SK-N-SH (cell line): ENCODE measurements around the gene PCSK9. TPM values are rescaled to one million over a fixed set of nuclear protein-coding genes. Genes with fewer than 3 reads are reported as not detected.
A peak's percentile ranks its signal among the peaks of the same experiment; 100 is the strongest.

Experiments used
- CTCF ChIA-PET: fragments of 300-600, 350-600 bp; formaldehyde crosslinking; extraction: SDS; loops from one replicate; lab custom pipeline; 2021; lab: Yijun Ruan, JAX
- POLR2A ChIA-PET: fragments of 350-600 bp; sonication (Branson Sonifier 250); formaldehyde crosslinking; extraction: SDS; loops from one replicate; lab custom pipeline; 2020; ENCODE audit warnings: antibody characterized with exemption, inconsistent platforms; lab: Yijun Ruan, JAX
- DNase-seq: peaks from one replicate; pipeline ENCODE4 v3.0.0; 2012
- H2AFZ ChIP-seq: fragments of 200-600 bp; sonication (generic); 2 replicates; pipeline ENCODE4 v1.8.1; 2016; ENCODE audit warnings: antibody characterized with exemption, mild to moderate bottlenecking, low read depth
- H3F3A ChIP-seq: fragments of 200-600 bp; sonication (generic); replicated peaks from 2 replicates; pipeline ENCODE3; 2016; ENCODE audit warnings: antibody characterized with exemption, mild to moderate bottlenecking; ENCODE audit not compliant: insufficient read depth
- H3K27ac ChIP-seq, 2 experiments: fragments of 200-500 bp in 1 of 2; fragments of 200-600 bp in 1 of 2; sonication (Bioruptor generic) in 1 of 2; sonication (generic), shearing (Covaris generic) in 1 of 2; 2 replicates each; pipeline versions ENCODE4 v1.5.1 to v1.6.1; 2014 to 2016; ENCODE audit warnings: low read depth in 2 of 2, inconsistent platforms in 1 of 2, low read length in 1 of 2, mild to moderate bottlenecking in 1 of 2, mixed read lengths in 1 of 2
- H3K27me3 ChIP-seq: fragments of 200-600 bp; sonication (generic), shearing (Covaris generic); 2 replicates; pipeline ENCODE4 v1.6.1; 2016; ENCODE audit warnings: mixed run types; ENCODE audit not compliant: insufficient read depth
- H3K36me3 ChIP-seq, 2 experiments: fragments of 200-500 bp in 1 of 2; fragments of 200-600 bp in 1 of 2; sonication (Bioruptor generic) in 1 of 2; sonication (generic) in 1 of 2; replicated peaks in 1 of 2; 2 replicates each; pipeline versions ENCODE3 to v1.5.1; 2014 to 2016; ENCODE audit warnings: low read length in 1 of 2, mild to moderate bottlenecking in 1 of 2; ENCODE audit not compliant: insufficient read depth in 2 of 2, control insufficient read depth in 1 of 2
- H3K4me1 ChIP-seq, 2 experiments: fragments of 200-500 bp in 1 of 2; fragments of 200-600 bp in 1 of 2; sonication (Bioruptor generic) in 1 of 2; sonication (generic), shearing (Covaris generic) in 1 of 2; 2 replicates each; pipeline versions ENCODE4 v1.5.1 to v1.6.1; 2014 to 2016; ENCODE audit warnings: low read depth in 1 of 2, low read length in 1 of 2, mixed run types in 1 of 2; ENCODE audit not compliant: insufficient read depth in 2 of 2, control insufficient read depth in 1 of 2
- H3K4me2 ChIP-seq: fragments of 200-600 bp; sonication (generic), shearing (Covaris generic); 2 replicates; pipeline ENCODE4 v1.6.1; 2017; ENCODE audit warnings: mixed run types
- H3K4me3 ChIP-seq, 2 experiments: fragments of 200-500 bp in 1 of 2; fragments of 200-600 bp in 1 of 2; sonication (Bioruptor generic) in 1 of 2; sonication (generic), shearing (Covaris generic) in 1 of 2; 2 replicates each; pipeline versions ENCODE4 v1.5.1 to v1.8.1; 2014 to 2016; ENCODE audit warnings: low read depth in 2 of 2, inconsistent platforms in 1 of 2, low read length in 1 of 2, mild to moderate bottlenecking in 1 of 2, mixed read lengths in 1 of 2, moderate library complexity in 1 of 2
- H3K79me2 ChIP-seq: fragments of 200-600 bp; sonication (generic); 2 replicates; pipeline ENCODE4 v1.8.1; 2017; ENCODE audit warnings: mild to moderate bottlenecking; ENCODE audit not compliant: insufficient read depth
- H3K9ac ChIP-seq: fragments of 200-600 bp; sonication (generic); 2 replicates; pipeline ENCODE4 v1.6.1; 2017; ENCODE audit warnings: mixed run types
- H3K9me2 ChIP-seq: fragments of 200-600 bp; sonication (generic); 2 replicates; pipeline ENCODE4 v1.6.1; 2017; ENCODE audit warnings: mixed run types
- H3K9me3 ChIP-seq: fragments of 200-600 bp; sonication (generic); 2 replicates; pipeline ENCODE4 v1.6.1; 2017; ENCODE audit warnings: mixed run types, mild to moderate bottlenecking, moderate library complexity
- H4K20me1 ChIP-seq: fragments of 200-600 bp; sonication (generic); 2 replicates; pipeline ENCODE4 v1.6.1; 2017; ENCODE audit warnings: mild to moderate bottlenecking, mixed run types; ENCODE audit not compliant: insufficient read depth
- CHD2 ChIP-seq: fragments of 150-350 bp; IDR thresholded peaks from 2 replicates; pipeline ENCODE4 v1.6.1; 2018; ENCODE audit warnings: low read length; ENCODE audit not compliant: partially characterized antibody
- CTCF ChIP-seq: fragments of 200-600 bp; sonication (generic); IDR thresholded peaks from 2 replicates; pipeline ENCODE4 v1.6.1; 2017; ENCODE audit warnings: antibody characterized with exemption, mild to moderate bottlenecking, moderate library complexity
- EZH2phosphoT487 ChIP-seq: fragments of 200-600 bp; sonication (generic); IDR thresholded peaks from 2 replicates; pipeline ENCODE4 v1.6.1; 2017; ENCODE audit warnings: low read depth, mixed run types, mild to moderate bottlenecking, antibody characterized with exemption, moderate library complexity, borderline replicate concordance
- FOSL2 ChIP-seq: IDR thresholded peaks from 2 replicates; pipeline ENCODE4 v1.4.0; 2012; ENCODE audit warnings: low read depth, mild to moderate bottlenecking, moderate library complexity, borderline replicate concordance
- GABPA ChIP-seq: IDR thresholded peaks from 2 replicates; pipeline ENCODE4 v1.4.0; 2012; ENCODE audit warnings: low read depth, mild to moderate bottlenecking
- JUND ChIP-seq: IDR thresholded peaks from 2 replicates; pipeline ENCODE4 v1.4.0; 2012
- MEF2A ChIP-seq: IDR thresholded peaks from 2 replicates; pipeline ENCODE4 v1.4.0; 2012; ENCODE audit warnings: low read depth, borderline replicate concordance
- NRF1 ChIP-seq: IDR thresholded peaks from 2 replicates; pipeline ENCODE4 v1.6.1; 2012; ENCODE audit warnings: low read depth, mild to moderate bottlenecking, low read length
- PBX3 ChIP-seq: IDR thresholded peaks from 2 replicates; pipeline ENCODE4; 2012
- POLR2AphosphoS5 ChIP-seq: IDR thresholded peaks from 2 replicates; pipeline ENCODE4 v1.6.1; 2012; ENCODE audit warnings: low read depth, low read length
- RCOR1 ChIP-seq: fragments of 150-350 bp; IDR thresholded peaks from 2 replicates; pipeline ENCODE4 v1.6.1; 2017; ENCODE audit warnings: antibody characterized with exemption, low read length
- SIN3A ChIP-seq: IDR thresholded peaks from 2 replicates; pipeline ENCODE4 v1.6.1; 2012; ENCODE audit warnings: low read depth, mild to moderate bottlenecking, low read length, moderate library complexity, borderline replicate concordance
- SMC3 ChIP-seq: IDR thresholded peaks from 2 replicates; pipeline ENCODE4 v1.6.1; 2012; ENCODE audit warnings: low read depth, low read length, improper control_type of control experiment
- TAF1 ChIP-seq: IDR thresholded peaks from 2 replicates; pipeline ENCODE4 v1.6.1; 2012; ENCODE audit warnings: low read depth, mild to moderate bottlenecking, low read length, moderate library complexity, borderline replicate concordance
- TCF12 ChIP-seq: IDR thresholded peaks from 2 replicates; pipeline ENCODE4 v1.4.0; 2012
- TEAD4 ChIP-seq: IDR thresholded peaks from 2 replicates; pipeline ENCODE4 v1.4.0; 2012; ENCODE audit warnings: mild to moderate bottlenecking, borderline replicate concordance; ENCODE audit not compliant: insufficient read depth
- YY1 ChIP-seq: IDR thresholded peaks from 2 replicates; pipeline ENCODE4 v1.4.0; 2012; ENCODE audit warnings: low read depth, mild to moderate bottlenecking
- WGBS: methylation state at CpG from one replicate; pipeline ENCODE4 v1.1.6; 2017; ENCODE audit warnings: low lambda C conversion rate; 5-methylcytosine and 5-hydroxymethylcytosine counted together
- polyA plus RNA-seq, 3 experiments: library from polyadenylated mRNA; depleted of rRNA; stranded (reverse); fragments of >200 nt; gene quantifications; 2 replicates each; pipeline ENCODE4 v1.2.3, GENCODE V29; 2012
- TF ChIP-seq, protein P1 (sequence below): fragments of 150-350 bp; IDR thresholded peaks from 2 replicates; pipeline ENCODE4 v1.6.1; 2017; ENCODE audit warnings: antibody characterized with exemption, low read length, low read depth, borderline replicate concordance

Gene PCSK9
- polyA plus RNA-seq, 1 of the 3 experiments (the other 2 are of a cell fraction), result 0.02 TPM

DNA sequence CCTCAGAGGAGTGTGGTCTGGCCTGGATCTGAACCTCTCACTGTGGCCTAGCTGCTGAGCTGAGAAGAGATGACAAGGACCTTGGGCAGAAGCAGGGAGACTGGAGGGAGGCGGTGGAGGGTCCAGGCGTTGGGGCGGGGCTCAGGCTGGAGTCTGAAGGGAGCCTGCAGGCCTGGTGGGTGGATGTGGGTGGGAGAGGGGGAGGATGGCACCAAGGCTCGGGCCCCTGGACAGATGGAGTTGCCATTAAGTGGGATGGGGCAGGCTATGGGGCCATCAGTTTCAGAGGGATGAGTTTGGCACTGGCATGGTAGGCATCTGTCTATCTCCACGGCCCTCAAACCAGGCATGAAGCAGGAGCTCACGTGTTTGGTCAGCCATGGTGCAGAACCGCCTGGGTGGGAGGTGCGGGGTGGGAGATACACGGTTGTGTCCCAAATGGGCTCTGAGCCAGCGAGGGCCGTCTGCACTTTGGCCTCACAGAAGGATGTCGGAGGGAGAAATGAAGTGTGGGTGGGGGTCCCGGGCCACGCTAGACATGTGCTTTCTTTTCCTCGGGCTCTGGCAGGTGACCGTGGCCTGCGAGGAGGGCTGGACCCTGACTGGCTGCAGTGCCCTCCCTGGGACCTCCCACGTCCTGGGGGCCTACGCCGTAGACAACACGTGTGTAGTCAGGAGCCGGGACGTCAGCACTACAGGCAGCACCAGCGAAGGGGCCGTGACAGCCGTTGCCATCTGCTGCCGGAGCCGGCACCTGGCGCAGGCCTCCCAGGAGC is 23.6 kb downstream of the PCSK9 start:
- 93% methylated on average over 20 of the region's 29 CpGs for WGBS
- no peaks in the 10 kb centered on the region for H3K9me2 ChIP-seq
- no peaks in the 10 kb centered on the region for H4K20me1 ChIP-seq
- H3F3A ChIP-seq, result no peaks in the 10 kb centered on the region
- H3K9me3 ChIP-seq, result no peaks in the 10 kb centered on the region
- H3K27me3 ChIP-seq, result no peaks in the 10 kb centered on the region
- no peak overlapping the region for H3K9ac ChIP-seq
- H3K4me2 ChIP-seq, result no peak overlapping the region
- H3K4me3 ChIP-seq, result no peak overlapping the region
- no peak for TF ChIP-seq SMC3
- no peak for TF ChIP-seq MEF2A
- TF ChIP-seq SIN3A, result no peak
- no peak for TF ChIP-seq EZH2phosphoT487
- peak; percentile 18 for DNase-seq
- H3K4me1 ChIP-seq, result peaks cover 0 to 37% of the 10 kb centered on the region in 2 experiments; a peak in 2 of 4 replicates
- H3K36me3 ChIP-seq, result peaks cover 13 to 19% of the 10 kb centered on the region in 2 experiments
- POLR2A ChIA-PET, result no interaction called here
- CTCF ChIA-PET, result interaction anchor here (0.6 to 1.2 kb wide), 3 partner anchors 17 to 215 kb away, joined by 3 to 4 read pairs (median 4); no protein-coding TSS in a partner anchor
- H3K27ac ChIP-seq, result no peak overlapping the region
- no peaks in the 10 kb centered on the region for H3K79me2 ChIP-seq
- no peak overlapping the region for H2AFZ ChIP-seq

GRCh38 chr1:55063577-55063942 is 24.2 kb downstream of the PCSK9 start:
- POLR2A ChIA-PET, result no interaction called here
- TF ChIP-seq SMC3, result no peak
- TF ChIP-seq TCF12, result no peak
- no peak for TF ChIP-seq RCOR1
- TF ChIP-seq SIN3A, result no peak
- TF ChIP-seq YY1, result no peak
- TF ChIP-seq TEAD4, result no peak
- no peak for TF ChIP-seq POLR2AphosphoS5
- no peak for TF ChIP-seq CHD2
- TF ChIP-seq FOSL2, result no peak
- TF ChIP-seq CTCF, result no peak
- no peak for TF ChIP-seq PBX3
- TF ChIP-seq, protein P1, sequence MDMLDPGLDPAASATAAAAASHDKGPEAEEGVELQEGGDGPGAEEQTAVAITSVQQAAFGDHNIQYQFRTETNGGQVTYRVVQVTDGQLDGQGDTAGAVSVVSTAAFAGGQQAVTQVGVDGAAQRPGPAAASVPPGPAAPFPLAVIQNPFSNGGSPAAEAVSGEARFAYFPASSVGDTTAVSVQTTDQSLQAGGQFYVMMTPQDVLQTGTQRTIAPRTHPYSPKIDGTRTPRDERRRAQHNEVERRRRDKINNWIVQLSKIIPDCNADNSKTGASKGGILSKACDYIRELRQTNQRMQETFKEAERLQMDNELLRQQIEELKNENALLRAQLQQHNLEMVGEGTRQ, result no peak
- no peak for TF ChIP-seq TAF1
- no peak for TF ChIP-seq JUND
- no peak for TF ChIP-seq NRF1
- TF ChIP-seq GABPA, result no peak
- TF ChIP-seq, all 33 proteins: peak for 0
- H3K9me3 ChIP-seq, result no peaks in the 10 kb centered on the region
- no peak overlapping the region for H3K4me2 ChIP-seq
- 86% methylated on average over 6 of the region's 9 CpGs for WGBS
- no peak overlapping the region for H3K27ac ChIP-seq
- DNase-seq, result no peak
- peaks cover 0 to 37% of the 10 kb centered on the region in 2 experiments; a peak in 2 of 4 replicates for H3K4me1 ChIP-seq
- no peaks in the 10 kb centered on the region for H3K79me2 ChIP-seq
- H3K4me3 ChIP-seq, result no peak overlapping the region
- H3F3A ChIP-seq, result no peaks in the 10 kb centered on the region
- H3K9me2 ChIP-seq, result no peaks in the 10 kb centered on the region
- H3K27me3 ChIP-seq, result no peaks in the 10 kb centered on the region
- CTCF ChIA-PET, result interaction anchor here (1.0 to 1.3 kb wide), 4 partner anchors 11 to 274 kb away, joined by 3 to 4 read pairs (median 4); no protein-coding TSS in a partner anchor
- peaks cover 18 to 25% of the 10 kb centered on the region in 2 experiments for H3K36me3 ChIP-seq
- H4K20me1 ChIP-seq, result no peaks in the 10 kb centered on the region
- H2AFZ ChIP-seq, result no peak overlapping the region
- H3K9ac ChIP-seq, result no peak overlapping the region
